Measurements from ENCODE around the gene GLCE. TPM values are rescaled to one million over a fixed set of nuclear protein-coding genes. Genes with fewer than 3 reads are reported as not detected.
A peak's percentile ranks its signal among the peaks of the same experiment; 100 is the strongest.

The GLCE gene
- total RNA-seq, 1 experiment from 2014 or later = 22.8 TPM

GRCh38 chr15:69164807-69165636 is 4.6 kb downstream of the GLCE start:
- ChIA-PET CTCF (interaction anchor here (0.6 kb wide), 1 partner anchor 24 kb away, joined by 6 read pairs; no protein-coding TSS in a partner anchor), POLR2A (no interaction called here)
- H3K9me3 ChIP-seq (ENCODE audit: control insufficient read depth, insufficient read depth, low read depth, low read length) = no peaks in the 10 kb centered on the region
- peak overlapping the region; percentile 41; the same call in 1 of the 2 replicates for H3K27ac ChIP-seq (ENCODE audit: low read length)
- H3K4me1 ChIP-seq (ENCODE audit: control insufficient read depth, insufficient read depth, low read length) = peaks cover 6% of the 10 kb centered on the region
- ATAC-seq (no peak), DNase-seq (ENCODE audit: low read depth, low spot score) (no peak)
- TF ChIP-seq REST (IDR thresholded peaks at IDR 0.05; ENCODE audit: insufficient read depth in 1 of 2, low read depth in 2 of 2, low read length in 1 of 2) (no peak), CTCF (IDR thresholded peaks at IDR 0.05) (no peak)
- intact Hi-C loops (cut with micrococcal nuclease; ENCODE audit: unreplicated experiment) = no loop called here
- H3K27me3 ChIP-seq (ENCODE audit: control insufficient read depth, insufficient read depth, low read length) = no peaks in the 10 kb centered on the region
- no peak overlapping the region for H3K4me3 ChIP-seq (ENCODE audit: low read depth in 2 of 2, low read length in 2 of 2)
- in situ Hi-C loops (cut with HindIII; ENCODE audit: low pct_unique_long_range_greater_than_20kb, low sequenced_read_pairs) = no loop called here
- no peaks in the 10 kb centered on the region; the same call in 1 of the 2 replicates for H3K36me3 ChIP-seq (ENCODE audit: control insufficient read depth, insufficient read depth, low read length)
- no TSS peak for BruUV-seq (replicated peaks)

GRCh38 chr15:69165637-69166025 is 5.2 kb downstream of the GLCE start:
- TF ChIP-seq REST (IDR thresholded peaks at IDR 0.05; ENCODE audit: insufficient read depth in 1 of 2, low read depth in 2 of 2, low read length in 1 of 2) (no peak), SIN3A (IDR thresholded peaks at IDR 0.05; ENCODE audit: borderline replicate concordance, insufficient read depth, low read depth, low read length) (no peak), TCF7L2 (IDR thresholded peaks at IDR 0.05; ENCODE audit: low read depth, low read length) (no peak), CTCF (IDR thresholded peaks at IDR 0.05) (no peak), POLR2AphosphoS5 (IDR thresholded peaks at IDR 0.05; ENCODE audit: low read depth, low read length) (no peak)
- BruUV-seq (replicated peaks) = no TSS peak
- intact Hi-C loops (cut with micrococcal nuclease; ENCODE audit: unreplicated experiment) = no loop called here

More at GRCh38 chr15:69165637-69166025, 5.2 kb downstream of the GLCE start:
- Histone ChIP-seq H3K27me3 (ENCODE audit: control insufficient read depth, insufficient read depth, low read length) (no peaks in the 10 kb centered on the region), H3K27ac (ENCODE audit: low read length) (peak overlapping the region; percentile 41; the same call in 1 of the 2 replicates), H3K36me3 (ENCODE audit: control insufficient read depth, insufficient read depth, low read length) (no peaks in the 10 kb centered on the region; the same call in 1 of the 2 replicates), H3K4me1 (ENCODE audit: control insufficient read depth, insufficient read depth, low read length) (peaks cover 6% of the 10 kb centered on the region), H3K9me3 (ENCODE audit: control insufficient read depth, insufficient read depth, low read depth, low read length) (no peaks in the 10 kb centered on the region), H3K4me3 (ENCODE audit: low read depth in 2 of 2, low read length in 2 of 2) (no peak overlapping the region)
- in situ Hi-C loops (cut with HindIII; ENCODE audit: low pct_unique_long_range_greater_than_20kb, low sequenced_read_pairs) = no loop called here
- no peak for DNase-seq (ENCODE audit: low read depth, low spot score)
- ChIA-PET CTCF (interaction anchor here (0.6 kb wide), 1 partner anchor 25 kb away, joined by 6 read pairs; no protein-coding TSS in a partner anchor), POLR2A (no interaction called here)
- ATAC-seq = no peak
